ENCODE results near the gene ROR1. TPM values are rescaled to one million over a fixed set of nuclear protein-coding genes. Genes with fewer than 3 reads are reported as not detected.

Gene ROR1
- total and polyA plus RNA-seq, 10 of the 15 experiments (the other 5 are each of a cell fraction or from before 2014, with no cell fraction given): 0.02 to 0.08 (median 0.05) TPM; not detected in 6

DNA sequence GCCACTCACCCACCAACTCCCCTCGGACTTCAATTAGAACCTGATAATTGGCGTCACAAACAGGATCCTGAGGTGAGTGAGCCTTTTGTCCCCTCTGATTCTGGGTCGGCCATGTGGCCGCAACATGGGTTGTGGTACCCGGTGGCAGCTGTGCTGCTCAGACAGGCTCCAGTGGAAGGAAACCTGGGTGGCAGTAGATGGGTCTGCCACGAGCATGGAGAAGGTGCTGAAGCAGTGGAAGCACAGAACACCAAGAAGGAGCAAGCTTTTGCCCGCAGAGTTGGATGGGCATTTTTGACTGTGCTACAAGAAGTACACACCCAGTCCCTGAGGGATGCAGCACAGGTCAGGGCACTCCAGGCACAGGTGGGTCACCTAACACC, 413.1 kb downstream of the ROR1 start:
- H3K79me2 ChIP-seq (ENCODE audit: control insufficient read depth, insufficient read depth, low read length): no peaks in the 10 kb centered on the region
- no peak overlapping the region for H2AFZ ChIP-seq (ENCODE audit: control insufficient read depth, low read depth, low read length)
- in situ Hi-C loops (cut with MboI): no loop called here
- H3K4me1 ChIP-seq (ENCODE audit: control insufficient read depth, insufficient read depth, low read length): no peaks in the 10 kb centered on the region
- ChIA-PET SMC1A (ENCODE audit: uncharacterized antibody, unreplicated experiment) (no interaction called here), RAD21 (ENCODE audit: unreplicated experiment) (no interaction called here), POLR2A (no interaction called here), CTCF (interaction anchor here (1.1 kb wide), 1 partner anchor 41 kb away, joined by 6 read pairs; no protein-coding TSS in a partner anchor)
- DNase-seq (ENCODE audit: low read depth, low spot score) (no peak), ATAC-seq (no peak), FAIRE-seq (no peak)
- 49% methylated on average over 7 of the region's 7 CpGs for WGBS (ENCODE audit: insufficient coverage, insufficient replicate concordance, low lambda C conversion rate, missing lambda C conversion rate)
- H3K4me3 ChIP-seq: no peak overlapping the region
- H3K27me3 ChIP-seq (replicated peaks in 1 of 2; ENCODE audit: control insufficient read depth in 2 of 2, insufficient read depth in 2 of 2, low read length in 1 of 2): no peaks in the 10 kb centered on the region
- H3K9me3 ChIP-seq (replicated peaks; ENCODE audit: control insufficient read depth, insufficient read depth, low read length): no peaks in the 10 kb centered on the region
- no peaks in the 10 kb centered on the region for H3K36me3 ChIP-seq (ENCODE audit: control insufficient read depth in 2 of 2, insufficient read depth in 2 of 2, low read length in 1 of 2)
- no peak overlapping the region for H3K9ac ChIP-seq (ENCODE audit: control insufficient read depth, insufficient read depth, low read length)
- no peak overlapping the region for H3K4me2 ChIP-seq (ENCODE audit: control insufficient read depth, insufficient read depth)
- H4K20me1 ChIP-seq (ENCODE audit: control insufficient read depth, insufficient read depth): no peaks in the 10 kb centered on the region
- intact Hi-C loops (cut with micrococcal nuclease; ENCODE audit: unreplicated experiment): no loop called here
- no TSS peak for BruUV-seq (replicated peaks)
- no peak overlapping the region for H3K27ac ChIP-seq (ENCODE audit: control insufficient read depth, insufficient read depth)
- TF ChIP-seq, protein P1, sequence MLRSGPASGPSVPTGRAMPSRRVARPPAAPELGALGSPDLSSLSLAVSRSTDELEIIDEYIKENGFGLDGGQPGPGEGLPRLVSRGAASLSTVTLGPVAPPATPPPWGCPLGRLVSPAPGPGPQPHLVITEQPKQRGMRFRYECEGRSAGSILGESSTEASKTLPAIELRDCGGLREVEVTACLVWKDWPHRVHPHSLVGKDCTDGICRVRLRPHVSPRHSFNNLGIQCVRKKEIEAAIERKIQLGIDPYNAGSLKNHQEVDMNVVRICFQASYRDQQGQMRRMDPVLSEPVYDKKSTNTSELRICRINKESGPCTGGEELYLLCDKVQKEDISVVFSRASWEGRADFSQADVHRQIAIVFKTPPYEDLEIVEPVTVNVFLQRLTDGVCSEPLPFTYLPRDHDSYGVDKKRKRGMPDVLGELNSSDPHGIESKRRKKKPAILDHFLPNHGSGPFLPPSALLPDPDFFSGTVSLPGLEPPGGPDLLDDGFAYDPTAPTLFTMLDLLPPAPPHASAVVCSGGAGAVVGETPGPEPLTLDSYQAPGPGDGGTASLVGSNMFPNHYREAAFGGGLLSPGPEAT (IDR thresholded peaks at IDR 0.05; ENCODE audit: low read depth): no peak
- no peak for TF ChIP-seq HDAC6 (IDR thresholded peaks at IDR 0.05; ENCODE audit: unreplicated experiment)
- TF ChIP-seq SP1 (IDR thresholded peaks at IDR 0.05; ENCODE audit: low read depth, low read length): no peak
- no peak for TF ChIP-seq PAX5 (IDR thresholded peaks at IDR 0.05; ENCODE audit: borderline replicate concordance, low read depth, low read length)
- TF ChIP-seq SREBF2 (IDR thresholded peaks at IDR 0.05; ENCODE audit: low read length): no peak
- TF ChIP-seq TAF1 (IDR thresholded peaks at IDR 0.05; ENCODE audit: borderline replicate concordance, low read depth, low read length): no peak
- TF ChIP-seq SIN3A (IDR thresholded peaks at IDR 0.05; ENCODE audit: low read depth, low read length): no peak
- TF ChIP-seq TARDBP (IDR thresholded peaks at IDR 0.05; ENCODE audit: borderline replicate concordance): no peak
- TF ChIP-seq SREBF1 (IDR thresholded peaks at IDR 0.05; ENCODE audit: low read length): no peak
- no peak for TF ChIP-seq SUPT20H (IDR thresholded peaks at IDR 0.05; ENCODE audit: borderline replicate concordance, control insufficient read depth, low read depth, low read length)
- TF ChIP-seq, protein P2, sequence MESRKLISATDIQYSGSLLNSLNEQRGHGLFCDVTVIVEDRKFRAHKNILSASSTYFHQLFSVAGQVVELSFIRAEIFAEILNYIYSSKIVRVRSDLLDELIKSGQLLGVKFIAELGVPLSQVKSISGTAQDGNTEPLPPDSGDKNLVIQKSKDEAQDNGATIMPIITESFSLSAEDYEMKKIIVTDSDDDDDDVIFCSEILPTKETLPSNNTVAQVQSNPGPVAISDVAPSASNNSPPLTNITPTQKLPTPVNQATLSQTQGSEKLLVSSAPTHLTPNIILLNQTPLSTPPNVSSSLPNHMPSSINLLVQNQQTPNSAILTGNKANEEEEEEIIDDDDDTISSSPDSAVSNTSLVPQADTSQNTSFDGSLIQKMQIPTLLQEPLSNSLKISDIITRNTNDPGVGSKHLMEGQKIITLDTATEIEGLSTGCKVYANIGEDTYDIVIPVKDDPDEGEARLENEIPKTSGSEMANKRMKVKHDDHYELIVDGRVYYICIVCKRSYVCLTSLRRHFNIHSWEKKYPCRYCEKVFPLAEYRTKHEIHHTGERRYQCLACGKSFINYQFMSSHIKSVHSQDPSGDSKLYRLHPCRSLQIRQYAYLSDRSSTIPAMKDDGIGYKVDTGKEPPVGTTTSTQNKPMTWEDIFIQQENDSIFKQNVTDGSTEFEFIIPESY (IDR thresholded peaks at IDR 0.05): no peak
- no peak for TF ChIP-seq NFXL1 (IDR thresholded peaks at IDR 0.05; ENCODE audit: borderline replicate concordance)
